Fibroblast of lung (primary cell): ENCODE data around the gene DDC.

Experiments
- EZH2 ChIP-seq: IDR thresholded peaks from 2 replicates; pipeline ENCODE4 v1.5.1; 2012; ENCODE audit warnings: low read length, control low read depth, mild to moderate bottlenecking; ENCODE audit errors: missing control alignments
- TF ChIP-seq, protein P1 (sequence below), 2 donors: IDR thresholded peaks in 1 of 2; conservative IDR thresholded peaks in 1 of 2; 1 replicate in 1 of 2; 2 replicates in 1 of 2; pipeline ENCODE4 v1.5.1; 2011 to 2012; ENCODE audit warnings: low read length in 2 of 2, control low read depth in 1 of 2, inconsistent platforms in 1 of 2, low read depth in 1 of 2, mild to moderate bottlenecking in 1 of 2

DNA sequence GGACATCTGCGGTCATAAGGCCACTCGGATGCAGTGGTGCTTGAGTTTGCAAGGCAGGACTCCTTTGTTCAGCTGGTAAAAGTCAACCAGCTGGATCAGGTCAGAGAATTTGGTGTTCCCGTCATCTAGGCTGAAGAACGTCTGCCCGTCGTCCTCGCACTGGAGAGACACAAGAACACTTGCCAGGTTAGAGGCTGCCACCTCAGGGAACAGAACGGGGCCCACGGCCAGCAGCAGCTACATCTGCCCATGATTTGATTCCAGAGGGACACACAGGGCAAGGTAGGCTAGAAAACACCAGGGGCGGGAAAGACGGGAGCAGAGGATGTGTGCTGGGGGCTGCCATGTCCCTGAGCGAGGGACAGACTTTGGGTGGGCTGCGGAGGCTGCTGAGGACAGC is 27.7 kb upstream of the DDC start:
- TF ChIP-seq, protein P1, sequence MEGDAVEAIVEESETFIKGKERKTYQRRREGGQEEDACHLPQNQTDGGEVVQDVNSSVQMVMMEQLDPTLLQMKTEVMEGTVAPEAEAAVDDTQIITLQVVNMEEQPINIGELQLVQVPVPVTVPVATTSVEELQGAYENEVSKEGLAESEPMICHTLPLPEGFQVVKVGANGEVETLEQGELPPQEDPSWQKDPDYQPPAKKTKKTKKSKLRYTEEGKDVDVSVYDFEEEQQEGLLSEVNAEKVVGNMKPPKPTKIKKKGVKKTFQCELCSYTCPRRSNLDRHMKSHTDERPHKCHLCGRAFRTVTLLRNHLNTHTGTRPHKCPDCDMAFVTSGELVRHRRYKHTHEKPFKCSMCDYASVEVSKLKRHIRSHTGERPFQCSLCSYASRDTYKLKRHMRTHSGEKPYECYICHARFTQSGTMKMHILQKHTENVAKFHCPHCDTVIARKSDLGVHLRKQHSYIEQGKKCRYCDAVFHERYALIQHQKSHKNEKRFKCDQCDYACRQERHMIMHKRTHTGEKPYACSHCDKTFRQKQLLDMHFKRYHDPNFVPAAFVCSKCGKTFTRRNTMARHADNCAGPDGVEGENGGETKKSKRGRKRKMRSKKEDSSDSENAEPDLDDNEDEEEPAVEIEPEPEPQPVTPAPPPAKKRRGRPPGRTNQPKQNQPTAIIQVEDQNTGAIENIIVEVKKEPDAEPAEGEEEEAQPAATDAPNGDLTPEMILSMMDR (conservative IDR thresholded peaks at IDR 0.05 in 1 of 2, IDR thresholded peaks at IDR 0.05 in 1 of 2; ENCODE audit: low read depth in 1 of 2, low read length in 2 of 2) = no peak
- TF ChIP-seq EZH2 = no peak
